ENCODE data around the gene ABT1.
A peak's percentile ranks its signal among the peaks of the same experiment; 100 is the strongest.

Gene ABT1

DNA sequence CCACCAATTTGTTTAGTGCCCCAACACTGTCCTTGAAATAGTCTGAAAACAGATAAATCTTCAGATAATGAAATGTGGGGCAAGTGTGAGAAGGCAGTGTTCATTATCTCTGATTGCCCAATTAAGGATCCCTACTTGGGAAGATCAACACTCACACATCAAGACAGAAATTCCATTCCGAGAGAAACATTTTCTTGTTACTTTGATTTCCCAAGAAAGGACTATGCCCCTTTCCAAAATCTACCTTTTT, 42.4 kb upstream of the ABT1 start:
- Histone ChIP-seq H3K4me1 (ENCODE audit: control insufficient read depth, low read length) (peaks cover 48% of the 10 kb centered on the region), H3K4me3 (ENCODE audit: low read length) (peak overlapping the region; percentile 99), H3K27me3 (ENCODE audit: control insufficient read depth, low read length) (no peaks in the 10 kb centered on the region), H3K4me2 (ENCODE audit: low read length) (peak overlapping the region; percentile 87), H4K20me1 (ENCODE audit: control insufficient read depth, insufficient read depth, low read depth, low read length) (no peaks in the 10 kb centered on the region), H3K9me3 (ENCODE audit: control insufficient read depth, insufficient read depth, low read length) (no peaks in the 10 kb centered on the region), H3F3A (ENCODE audit: control insufficient read depth, insufficient read depth) (peaks cover 25% of the 10 kb centered on the region), H3K9me2 (replicated peaks; ENCODE audit: control insufficient read depth, low read length) (no peaks in the 10 kb centered on the region), H3K36me3 (ENCODE audit: control insufficient read depth, low read length) (no peaks in the 10 kb centered on the region), H3K27ac (ENCODE audit: low read depth, low read length) (peak overlapping the region; percentile 75), H3K79me2 (ENCODE audit: control insufficient read depth, low read length) (no peaks in the 10 kb centered on the region)
- TF ChIP-seq, protein P1, sequence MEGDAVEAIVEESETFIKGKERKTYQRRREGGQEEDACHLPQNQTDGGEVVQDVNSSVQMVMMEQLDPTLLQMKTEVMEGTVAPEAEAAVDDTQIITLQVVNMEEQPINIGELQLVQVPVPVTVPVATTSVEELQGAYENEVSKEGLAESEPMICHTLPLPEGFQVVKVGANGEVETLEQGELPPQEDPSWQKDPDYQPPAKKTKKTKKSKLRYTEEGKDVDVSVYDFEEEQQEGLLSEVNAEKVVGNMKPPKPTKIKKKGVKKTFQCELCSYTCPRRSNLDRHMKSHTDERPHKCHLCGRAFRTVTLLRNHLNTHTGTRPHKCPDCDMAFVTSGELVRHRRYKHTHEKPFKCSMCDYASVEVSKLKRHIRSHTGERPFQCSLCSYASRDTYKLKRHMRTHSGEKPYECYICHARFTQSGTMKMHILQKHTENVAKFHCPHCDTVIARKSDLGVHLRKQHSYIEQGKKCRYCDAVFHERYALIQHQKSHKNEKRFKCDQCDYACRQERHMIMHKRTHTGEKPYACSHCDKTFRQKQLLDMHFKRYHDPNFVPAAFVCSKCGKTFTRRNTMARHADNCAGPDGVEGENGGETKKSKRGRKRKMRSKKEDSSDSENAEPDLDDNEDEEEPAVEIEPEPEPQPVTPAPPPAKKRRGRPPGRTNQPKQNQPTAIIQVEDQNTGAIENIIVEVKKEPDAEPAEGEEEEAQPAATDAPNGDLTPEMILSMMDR (IDR thresholded peaks at IDR 0.05; ENCODE audit: low read depth, low read length, poor library complexity, severe bottlenecking): no peak
- TF ChIP-seq EZH2phosphoT487 (IDR thresholded peaks at IDR 0.05; ENCODE audit: borderline replicate concordance, low read length): no peak

- Histone ChIP-seq H3K27ac (ENCODE audit: low read depth, low read length) (peak overlapping the region; percentile 75), H3K27me3 (ENCODE audit: control insufficient read depth, low read length) (no peaks in the 10 kb centered on the region), H3K79me2 (ENCODE audit: control insufficient read depth, low read length) (no peaks in the 10 kb centered on the region), H3K4me1 (ENCODE audit: control insufficient read depth, low read length) (peaks cover 44% of the 10 kb centered on the region), H4K20me1 (ENCODE audit: control insufficient read depth, insufficient read depth, low read depth, low read length) (no peaks in the 10 kb centered on the region), H3K4me2 (ENCODE audit: low read length) (peak overlapping the region; percentile 87), H3K9me2 (replicated peaks; ENCODE audit: control insufficient read depth, low read length) (no peaks in the 10 kb centered on the region), H3K4me3 (ENCODE audit: low read length) (peak overlapping the region; percentile 99), H3K9me3 (ENCODE audit: control insufficient read depth, insufficient read depth, low read length) (no peaks in the 10 kb centered on the region), H3F3A (ENCODE audit: control insufficient read depth, insufficient read depth) (peaks cover 25% of the 10 kb centered on the region), H3K36me3 (ENCODE audit: control insufficient read depth, low read length) (no peaks in the 10 kb centered on the region)
- TF ChIP-seq EZH2phosphoT487 (IDR thresholded peaks at IDR 0.05; ENCODE audit: borderline replicate concordance, low read length): no peak
- TF ChIP-seq, protein P1 (IDR thresholded peaks at IDR 0.05; ENCODE audit: low read depth, low read length, poor library complexity, severe bottlenecking): no peak
Observed at GRCh38 chr6:26554697-26555504, 41.9 kb upstream of the ABT1 start.

DNA sequence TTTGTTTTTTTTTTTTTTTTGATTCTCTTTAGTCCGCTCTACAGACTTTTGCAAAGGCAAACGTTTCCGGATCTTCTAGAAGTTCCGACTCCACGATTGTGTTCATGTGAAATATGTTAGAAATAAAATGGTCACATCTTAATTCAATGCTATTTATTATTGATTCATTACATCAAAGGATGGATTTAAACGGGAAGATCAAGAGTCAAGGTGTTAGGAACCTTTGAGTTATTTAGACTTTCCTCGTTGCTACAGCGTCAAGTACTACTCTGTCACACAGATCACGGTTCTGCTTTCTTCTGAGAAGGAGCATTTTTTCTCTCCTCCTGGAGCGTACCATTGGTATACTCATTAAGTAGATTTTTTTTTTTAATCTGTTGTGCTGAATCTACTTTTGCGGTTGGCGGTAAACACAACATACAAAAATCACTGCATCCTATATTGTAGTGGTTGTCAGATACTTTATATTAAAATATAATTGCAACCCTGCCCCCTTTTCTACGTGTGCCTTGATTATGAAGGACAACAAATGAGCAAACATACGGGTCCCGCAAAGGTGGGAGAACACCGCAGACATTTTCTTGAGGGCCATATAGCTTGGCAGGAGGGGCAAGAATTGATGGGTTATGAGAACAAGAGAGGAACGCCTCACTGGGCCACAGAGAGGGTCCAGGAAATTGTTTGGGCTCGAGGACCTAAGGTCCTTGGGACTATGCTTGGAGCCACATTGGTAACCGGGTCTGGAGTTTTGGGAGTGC, 41.1 kb upstream of the ABT1 start:
- Histone ChIP-seq H3K36me3 (ENCODE audit: control insufficient read depth, low read length) (no peaks in the 10 kb centered on the region), H3K79me2 (ENCODE audit: control insufficient read depth, low read length) (no peaks in the 10 kb centered on the region), H3K4me1 (ENCODE audit: control insufficient read depth, low read length) (peaks cover 38% of the 10 kb centered on the region), H4K20me1 (ENCODE audit: control insufficient read depth, insufficient read depth, low read depth, low read length) (no peaks in the 10 kb centered on the region), H3F3A (ENCODE audit: control insufficient read depth, insufficient read depth) (peaks cover 25% of the 10 kb centered on the region), H3K27ac (ENCODE audit: low read depth, low read length) (no peak overlapping the region), H3K27me3 (ENCODE audit: control insufficient read depth, low read length) (no peaks in the 10 kb centered on the region), H3K9me3 (ENCODE audit: control insufficient read depth, insufficient read depth, low read length) (no peaks in the 10 kb centered on the region), H3K4me3 (ENCODE audit: low read length) (peak overlapping the region; percentile 99), H3K9me2 (replicated peaks; ENCODE audit: control insufficient read depth, low read length) (no peaks in the 10 kb centered on the region), H3K4me2 (ENCODE audit: low read length) (peak overlapping the region; percentile 87)
- no peak for TF ChIP-seq EZH2phosphoT487 (IDR thresholded peaks at IDR 0.05; ENCODE audit: borderline replicate concordance, low read length)
- TF ChIP-seq, protein P1 (IDR thresholded peaks at IDR 0.05; ENCODE audit: low read depth, low read length, poor library complexity, severe bottlenecking): no peak

Measured in DOHH2 (cell line).